HG03139 (cell line): ENCODE measurements around the gene MYO18A.

ENCODE experiments used
- ATAC-seq: cut with Tn5 transposase; IDR thresholded peaks from one replicate; pipeline ENCODE4 v1.9.1; 2021; ENCODE audit not compliant: unreplicated experiment

The MYO18A gene

DNA sequence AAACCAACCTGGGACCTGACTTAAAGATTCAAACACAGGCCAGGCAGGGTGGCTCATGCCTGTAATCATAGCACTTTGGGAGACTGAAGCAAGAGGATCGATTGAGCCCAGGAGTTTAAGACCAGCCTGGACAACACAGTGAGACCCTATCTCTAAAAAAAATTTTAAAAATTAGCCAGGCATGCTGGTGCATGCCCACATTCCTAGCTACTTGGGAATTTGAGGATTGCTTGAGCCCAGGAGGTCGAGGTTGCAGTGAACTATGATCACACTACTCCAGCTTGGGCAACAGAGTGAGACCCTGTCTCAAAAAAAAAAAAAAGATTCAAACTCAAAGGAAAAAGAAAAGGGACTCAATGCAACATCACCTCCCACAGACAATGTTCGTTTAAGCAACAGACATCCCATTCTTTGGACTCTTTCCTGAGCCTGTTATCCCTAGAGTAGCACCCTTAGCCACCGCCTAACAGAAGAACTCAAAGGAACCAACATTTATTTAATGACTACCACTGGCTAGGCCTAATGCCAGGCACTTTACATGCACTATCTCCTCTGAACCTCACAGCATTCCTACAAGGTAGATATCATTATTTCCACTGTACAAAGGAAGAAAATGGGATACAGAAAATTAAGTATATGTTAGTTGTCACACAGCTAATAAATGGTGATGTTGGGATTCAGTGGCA, 12.7 kb downstream of the MYO18A start:
- no peak for ATAC-seq

DNA sequence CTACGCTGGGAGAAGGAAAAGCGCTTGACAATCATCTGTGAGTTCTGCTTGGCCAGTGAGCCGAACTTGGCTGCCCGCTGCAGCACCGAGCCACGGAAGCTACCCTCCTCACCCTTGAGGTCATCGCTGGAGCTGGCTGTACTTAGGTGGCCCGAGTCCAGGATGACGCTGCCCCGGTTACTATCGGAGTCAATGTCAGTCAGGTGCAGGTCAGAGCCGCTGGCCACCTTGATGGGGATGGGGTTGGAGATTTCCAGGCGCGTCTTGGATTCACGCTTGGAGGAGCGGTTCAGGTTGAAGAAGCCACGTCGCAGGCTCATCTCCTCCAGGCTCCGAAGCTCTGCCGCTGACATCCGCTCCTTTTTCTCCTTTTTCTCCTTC, 13.7 kb downstream of the MYO18A start:
- no peak for ATAC-seq

GRCh38 chr17:29165800-29166506, 14.2 kb downstream of the MYO18A start:
- ATAC-seq, result no peak

- ATAC-seq, result no peak
Observed at GRCh38 chr17:29165261-29165660, 14.9 kb downstream of the MYO18A start.

DNA sequence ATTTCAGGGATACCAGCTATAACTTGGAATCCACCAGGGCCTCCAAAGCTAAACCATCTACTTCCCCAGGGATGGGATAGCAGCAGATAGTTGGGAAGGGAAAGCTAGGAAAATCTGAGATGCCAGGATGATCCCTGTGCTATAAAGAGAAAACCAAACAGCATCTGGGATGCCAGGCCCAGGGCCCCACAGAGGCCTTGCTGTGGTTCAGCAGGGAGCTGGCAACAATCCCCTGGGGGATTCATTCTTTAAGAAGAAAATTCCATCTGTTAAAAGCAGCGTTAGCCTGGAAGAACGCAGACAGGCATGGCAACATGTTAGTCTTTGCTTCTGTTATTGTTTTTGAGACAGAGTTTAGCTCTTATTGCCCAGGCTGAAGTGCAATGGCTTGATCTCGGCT, 16.6 kb downstream of the MYO18A start:
- no peak for ATAC-seq

DNA sequence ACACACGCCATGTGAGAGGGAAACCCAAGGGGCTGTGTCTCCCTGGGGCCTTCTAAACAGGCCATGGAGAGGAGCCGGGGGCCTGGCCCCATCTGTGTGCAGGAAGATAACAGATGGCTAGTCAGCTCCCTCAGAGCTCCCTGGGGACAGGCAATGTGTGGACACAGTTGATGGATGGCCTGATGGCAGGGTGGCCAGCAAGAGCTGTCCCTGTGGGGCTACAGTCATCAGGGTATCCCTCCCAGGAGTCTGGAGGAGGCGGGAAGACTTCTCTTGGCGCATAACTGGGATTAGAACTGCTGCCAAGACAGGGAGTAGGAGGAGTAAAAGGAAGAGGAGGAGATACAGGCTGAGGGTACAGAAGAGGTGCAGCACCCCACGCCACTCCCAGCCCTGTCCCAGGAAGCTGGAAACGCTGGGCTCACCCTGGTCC, 17.3 kb downstream of the MYO18A start:
- no peak for ATAC-seq

DNA sequence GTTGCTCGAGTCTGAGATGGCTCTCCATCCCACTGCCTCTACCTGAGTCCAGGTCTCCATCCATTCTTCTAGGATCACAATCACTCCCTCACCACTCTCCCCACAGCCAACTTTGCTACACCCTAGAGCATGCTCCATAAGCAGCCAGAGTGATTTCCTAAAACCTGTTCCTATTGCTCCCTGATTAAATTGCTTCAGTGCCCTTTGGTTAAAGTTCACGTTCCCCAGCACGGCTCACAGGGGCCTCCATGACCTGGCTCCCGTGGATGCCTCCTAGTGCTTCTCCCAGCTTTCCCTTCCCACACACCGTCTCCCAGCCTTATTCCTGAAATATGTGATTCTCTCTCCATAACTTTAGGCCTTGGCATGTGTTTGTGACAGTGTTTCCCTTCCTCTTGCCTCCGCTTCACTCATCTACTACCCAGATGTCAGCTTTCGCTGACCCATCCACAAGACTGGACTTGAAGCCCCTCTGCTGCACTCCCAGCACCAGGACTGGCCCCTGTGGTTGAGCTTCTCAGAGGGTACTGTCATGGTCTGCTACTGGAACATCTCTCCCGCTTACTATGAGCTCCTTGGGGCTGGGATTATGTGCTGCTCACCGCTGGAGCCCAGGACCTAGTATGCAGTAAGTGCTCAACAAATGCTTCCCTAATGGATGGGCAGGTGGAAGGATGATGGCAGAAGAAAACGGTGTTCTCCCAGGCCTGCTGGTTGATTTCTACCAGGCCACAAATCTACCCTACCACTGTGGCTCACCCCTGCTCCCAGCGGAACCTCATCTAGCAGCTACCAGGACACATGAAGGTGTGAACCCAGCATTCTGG, 17.9 kb downstream of the MYO18A start:
- no peak for ATAC-seq

DNA sequence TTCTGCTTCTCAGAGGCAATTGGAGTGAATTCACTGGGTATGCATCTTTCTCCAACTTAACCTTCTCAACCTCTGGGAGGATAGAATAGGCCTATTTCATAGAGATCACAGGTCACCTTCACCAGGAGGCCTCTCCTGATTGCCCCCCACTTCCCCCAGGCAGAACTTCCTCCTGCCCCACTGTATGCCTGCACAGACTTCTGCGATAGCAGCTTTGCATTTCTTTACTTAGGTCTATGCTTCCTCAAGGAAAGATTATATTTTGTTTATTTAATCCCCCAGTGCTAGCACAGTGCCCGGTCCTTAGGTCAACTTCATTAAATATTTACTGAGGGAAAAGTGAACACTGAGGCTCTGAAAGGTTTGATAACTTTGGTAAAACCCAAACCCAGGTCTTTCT, 19.9 kb downstream of the MYO18A start:
- ATAC-seq, result no peak

GRCh38 chr17:29159306-29159860, 20.8 kb downstream of the MYO18A start:
- ATAC-seq, result no peak

- no peak for ATAC-seq
Observed at GRCh38 chr17:29158488-29159275, 21.5 kb downstream of the MYO18A start.

DNA sequence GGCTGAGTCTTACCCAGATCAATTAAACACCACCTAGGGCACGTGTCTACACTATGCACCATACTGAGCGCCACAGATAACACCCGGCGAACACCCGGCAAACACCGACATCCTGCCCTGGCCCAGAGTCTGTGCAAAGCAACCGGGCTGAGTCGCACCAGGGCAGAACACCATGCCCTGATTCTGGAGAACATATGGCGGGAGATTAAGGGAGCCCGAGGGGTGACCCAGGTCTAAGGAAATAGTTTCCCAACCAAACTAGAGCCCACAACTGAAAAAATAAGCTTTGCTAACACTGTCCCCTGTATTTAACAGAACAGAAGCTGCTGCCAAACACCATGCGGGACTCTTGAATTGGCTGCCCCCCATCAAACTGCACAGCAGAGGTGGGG, 22.1 kb downstream of the MYO18A start:
- ATAC-seq, result no peak

GRCh38 chr17:29157310-29157709, 22.9 kb downstream of the MYO18A start:
- no peak for ATAC-seq

- no peak for ATAC-seq
Observed at GRCh38 chr17:29156781-29157180, 23.4 kb downstream of the MYO18A start.

DNA sequence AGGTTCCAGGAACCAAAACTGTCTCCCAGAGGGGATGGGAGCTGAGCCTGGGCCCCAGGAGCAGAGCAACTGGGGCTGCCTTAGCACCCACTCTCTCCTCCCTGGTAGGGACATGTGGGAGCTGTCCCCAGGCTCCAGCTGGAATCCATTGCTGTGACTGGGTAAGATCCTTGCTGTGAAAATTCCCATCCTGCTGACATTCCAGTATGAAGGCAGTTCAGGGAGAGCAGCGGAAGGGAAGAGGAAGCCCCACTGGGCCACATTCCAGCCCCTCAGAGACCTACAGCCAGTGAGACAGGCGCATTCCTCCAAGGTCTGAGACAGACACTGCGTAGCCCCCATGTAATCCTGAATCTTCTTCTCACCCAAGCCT, 24.2 kb downstream of the MYO18A start:
- ATAC-seq, result no peak

DNA sequence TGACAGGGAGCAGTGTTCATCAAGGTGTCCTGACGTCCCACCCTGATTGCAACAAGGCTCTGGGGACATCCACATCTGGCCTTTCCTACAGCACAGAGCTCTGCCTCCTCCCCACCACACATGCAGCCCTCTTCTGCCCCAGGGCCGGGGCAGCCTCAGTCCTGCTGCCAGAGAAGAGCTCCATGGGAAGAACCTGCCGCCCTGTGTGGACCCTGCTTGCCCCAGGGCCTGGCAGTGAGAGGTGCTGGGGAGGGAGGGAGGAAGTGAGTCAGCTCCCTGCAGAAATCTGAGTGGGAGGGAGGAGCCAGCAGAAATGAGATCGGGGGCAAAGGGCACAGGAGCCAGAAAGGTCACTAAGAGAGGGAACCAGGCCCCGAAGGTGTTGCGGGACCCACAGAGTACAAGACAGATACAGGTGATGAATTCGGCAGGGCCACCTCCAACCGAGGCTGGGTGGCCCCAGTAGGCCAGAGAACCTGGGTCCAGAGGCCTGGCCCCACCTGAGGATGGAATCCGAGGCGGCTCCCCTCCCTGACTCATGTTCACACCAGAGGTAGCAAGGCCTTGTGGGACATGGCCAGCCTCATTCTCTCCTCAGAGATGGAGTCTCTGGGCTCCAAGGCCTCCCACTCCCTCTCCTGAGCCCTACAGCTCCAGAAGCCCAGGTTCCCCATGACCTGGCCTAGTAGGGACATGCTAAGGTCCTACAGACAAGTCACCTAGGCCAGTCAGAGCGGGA, 24.8 kb downstream of the MYO18A start:
- ATAC-seq, result no peak

DNA sequence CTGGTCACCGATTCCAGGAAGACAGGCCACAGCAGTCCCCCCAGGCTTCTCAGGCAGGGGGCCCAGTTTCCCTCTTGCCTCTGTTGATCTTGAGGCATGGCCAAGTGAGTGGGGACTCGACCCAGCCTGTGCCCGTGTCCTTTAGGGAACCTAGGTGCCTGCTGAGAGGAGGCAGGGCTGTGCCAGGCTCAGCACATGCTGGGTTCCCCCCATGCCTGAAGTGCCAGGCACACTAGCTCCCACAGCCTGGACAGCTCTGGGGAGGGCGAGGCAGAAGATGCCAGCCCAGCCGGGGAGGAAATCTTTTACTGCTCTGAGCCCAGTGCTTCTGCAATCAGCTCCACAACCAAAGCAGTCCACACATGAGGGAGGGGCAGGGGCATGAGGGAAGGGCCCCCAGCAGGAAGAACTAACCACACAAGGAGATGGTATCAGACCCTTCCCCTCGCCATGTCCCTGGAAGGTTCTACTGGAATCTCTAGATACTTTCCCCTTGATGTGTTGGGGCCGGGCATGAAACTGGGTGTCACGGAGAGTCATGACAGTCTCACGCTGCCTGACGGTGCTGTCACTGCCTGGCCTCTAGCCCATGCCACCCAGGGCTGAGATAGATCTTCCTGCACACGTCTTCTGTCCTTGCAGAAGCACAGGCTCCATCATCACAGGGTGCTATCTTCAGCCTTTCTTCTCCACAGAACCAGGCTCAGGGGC, 25.5 kb downstream of the MYO18A start:
- ATAC-seq, result no peak

DNA sequence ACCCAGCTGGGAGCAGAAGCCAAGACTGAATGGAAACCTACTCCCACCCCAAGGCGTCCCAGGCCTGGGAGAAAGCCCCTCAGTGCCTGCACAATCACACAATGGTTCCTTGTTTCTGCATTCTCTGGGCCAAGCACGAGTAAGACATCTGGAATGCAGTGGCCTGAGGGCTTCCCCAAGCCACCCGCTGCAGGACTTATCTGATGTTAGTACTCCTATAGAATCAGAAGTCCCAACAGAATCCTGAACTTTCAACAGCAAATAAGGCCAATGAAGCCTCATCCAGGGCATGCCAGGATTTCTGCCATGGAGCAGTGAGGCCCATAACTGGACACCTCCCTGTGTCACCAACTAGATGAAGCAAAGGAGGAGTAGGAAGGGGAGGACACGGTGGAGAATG, 28.6 kb downstream of the MYO18A start:
- no peak for ATAC-seq

GRCh38 chr17:29150161-29150560, 30.0 kb downstream of the MYO18A start:
- ATAC-seq, result no peak

GRCh38 chr17:29149431-29150064, 30.6 kb downstream of the MYO18A start:
- ATAC-seq, result no peak
